ENCODE results near the gene CDH2. TPM values are rescaled to one million over a fixed set of nuclear protein-coding genes. Genes with fewer than 3 reads are reported as not detected.

Gene CDH2
- total RNA-seq, 1 experiment from 2014 or later: 34.0 TPM

GRCh38 chr18:28040211-28040610 lies 136.7 kb downstream of the CDH2 start:
- ATAC-seq (no peak), DNase-seq (no peak)
- TF ChIP-seq EZH2phosphoT487 (IDR thresholded peaks at IDR 0.05; ENCODE audit: borderline replicate concordance, low read length) (no peak), CTCF (conservative IDR thresholded peaks at IDR 0.05; ENCODE audit: low read depth, low read length) (no peak), EZH2 (IDR thresholded peaks at IDR 0.05; ENCODE audit: low read length, unreplicated experiment) (no peak)
- Histone ChIP-seq H3K4me2 (ENCODE audit: low read length) (no peak overlapping the region), H3K36me3 (ENCODE audit: low read depth, low read length) (no peaks in the 10 kb centered on the region), H3F3A (ENCODE audit: low read length, unreplicated experiment) (no peaks in the 10 kb centered on the region), H3K4me3 (ENCODE audit: low read length) (no peak overlapping the region), H4K20me1 (ENCODE audit: low read length) (no peaks in the 10 kb centered on the region), H3K4me1 (ENCODE audit: insufficient read depth, low read length) (0 out of 2 replicates have a peak, but pooled peaks cover 5% of the 10 kb centered on the region), H3K79me2 (ENCODE audit: low read length) (no peaks in the 10 kb centered on the region), H3K9ac (ENCODE audit: low read length) (no peak overlapping the region), H3K9me3 (ENCODE audit: low read length) (no peaks in the 10 kb centered on the region), H3K27me3 (ENCODE audit: low read length) (no peaks in the 10 kb centered on the region), H3K27ac (ENCODE audit: low read length) (no peak overlapping the region), H3K9me2 (replicated peaks; ENCODE audit: low read length) (no peaks in the 10 kb centered on the region), H2AFZ (ENCODE audit: low read length) (no peak overlapping the region)
- BruUV-seq (replicated peaks): no TSS peak
- CTCF ChIA-PET: no interaction called here
- intact Hi-C loops (cut with micrococcal nuclease): no loop called here
- POLR2A ChIA-PET (ENCODE audit: unreplicated experiment): no interaction called here

DNA sequence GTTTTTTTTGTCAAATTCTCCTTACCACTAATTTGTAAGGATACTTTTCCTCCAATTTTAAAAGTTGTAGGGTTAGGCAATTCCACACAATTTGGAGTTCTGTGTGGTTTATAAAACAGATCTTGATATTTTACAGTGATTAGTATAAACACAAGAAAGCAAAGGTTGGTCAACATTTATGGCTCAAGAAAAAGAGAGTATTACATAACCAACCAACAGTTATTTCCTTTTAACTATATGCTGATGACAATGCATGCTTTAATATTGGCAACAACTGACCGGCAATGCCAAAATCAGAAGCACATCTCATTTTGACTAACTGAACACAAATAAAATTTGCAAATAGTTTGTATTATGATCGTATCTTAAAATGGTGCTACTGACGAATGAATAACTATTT lies 137.2 kb downstream of the CDH2 start:
- CTCF ChIA-PET: no interaction called here
- Histone ChIP-seq H3K36me3 (ENCODE audit: low read depth, low read length) (no peaks in the 10 kb centered on the region), H3K9ac (ENCODE audit: low read length) (no peak overlapping the region), H3K4me3 (ENCODE audit: low read length) (no peak overlapping the region), H3K27me3 (ENCODE audit: low read length) (no peaks in the 10 kb centered on the region), H3K4me2 (ENCODE audit: low read length) (no peak overlapping the region), H3K4me1 (ENCODE audit: insufficient read depth, low read length) (0 out of 2 replicates have a peak, but pooled peaks cover 5% of the 10 kb centered on the region), H3K9me2 (replicated peaks; ENCODE audit: low read length) (no peaks in the 10 kb centered on the region), H3K27ac (ENCODE audit: low read length) (no peak overlapping the region), H3K9me3 (ENCODE audit: low read length) (no peaks in the 10 kb centered on the region), H4K20me1 (ENCODE audit: low read length) (no peaks in the 10 kb centered on the region), H3F3A (ENCODE audit: low read length, unreplicated experiment) (no peaks in the 10 kb centered on the region), H3K79me2 (ENCODE audit: low read length) (no peaks in the 10 kb centered on the region), H2AFZ (ENCODE audit: low read length) (no peak overlapping the region)
- TF ChIP-seq EZH2 (IDR thresholded peaks at IDR 0.05; ENCODE audit: low read length, unreplicated experiment): no peak
- TF ChIP-seq EZH2phosphoT487 (IDR thresholded peaks at IDR 0.05; ENCODE audit: borderline replicate concordance, low read length): no peak
- TF ChIP-seq CTCF (conservative IDR thresholded peaks at IDR 0.05; ENCODE audit: low read depth, low read length): no peak
- BruUV-seq (replicated peaks): no TSS peak
- no peak for DNase-seq
- no peak for ATAC-seq
- POLR2A ChIA-PET (ENCODE audit: unreplicated experiment): no interaction called here
- intact Hi-C loops (cut with micrococcal nuclease): no loop called here

DNA sequence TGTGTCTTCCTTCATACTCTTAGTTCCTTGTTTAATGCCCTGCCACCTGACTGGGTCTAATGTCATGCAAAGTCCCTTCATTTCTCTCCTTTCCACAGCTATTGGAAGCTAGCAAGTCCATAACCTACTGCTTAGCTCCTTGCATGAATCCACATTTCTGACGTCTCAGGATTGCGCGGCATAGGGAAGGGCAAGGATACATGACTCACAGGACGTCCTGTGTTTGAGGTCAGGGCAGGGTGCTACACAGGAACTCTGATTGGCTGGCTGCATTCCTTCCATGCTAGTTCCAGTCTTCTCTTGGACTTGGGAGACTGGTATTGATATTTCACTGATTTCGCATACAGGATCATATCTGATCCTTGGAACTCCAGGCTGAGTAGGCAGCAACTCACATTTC lies 137.9 kb downstream of the CDH2 start:
- intact Hi-C loops (cut with micrococcal nuclease): no loop called here
- CTCF ChIA-PET: no interaction called here
- DNase-seq: peak; percentile 26

More for the DNA sequence above, 137.9 kb downstream of the CDH2 start:
- no peaks in the 10 kb centered on the region for H3F3A ChIP-seq (ENCODE audit: low read length, unreplicated experiment)
- no peak overlapping the region for H2AFZ ChIP-seq (ENCODE audit: low read length)
- H3K36me3 ChIP-seq (ENCODE audit: low read depth, low read length): no peaks in the 10 kb centered on the region
- POLR2A ChIA-PET (ENCODE audit: unreplicated experiment): no interaction called here
- no peak overlapping the region for H3K9ac ChIP-seq (ENCODE audit: low read length)
- H3K9me3 ChIP-seq (ENCODE audit: low read length): no peaks in the 10 kb centered on the region
- ATAC-seq: no peak; the same call in 1 of the 2 replicates
- H3K79me2 ChIP-seq (ENCODE audit: low read length): no peaks in the 10 kb centered on the region
- BruUV-seq (replicated peaks): no TSS peak
- H3K9me2 ChIP-seq (replicated peaks; ENCODE audit: low read length): no peaks in the 10 kb centered on the region
- no peaks in the 10 kb centered on the region for H4K20me1 ChIP-seq (ENCODE audit: low read length)
- H3K4me2 ChIP-seq (ENCODE audit: low read length): no peak overlapping the region
- TF ChIP-seq CTCF (conservative IDR thresholded peaks at IDR 0.05; ENCODE audit: low read depth, low read length): no peak
- no peak for TF ChIP-seq EZH2 (IDR thresholded peaks at IDR 0.05; ENCODE audit: low read length, unreplicated experiment)
- no peak overlapping the region for H3K4me3 ChIP-seq (ENCODE audit: low read length)
- 0 out of 2 replicates have a peak, but pooled peaks cover 5% of the 10 kb centered on the region for H3K4me1 ChIP-seq (ENCODE audit: insufficient read depth, low read length)
- H3K27ac ChIP-seq (ENCODE audit: low read length): no peak overlapping the region
- no peaks in the 10 kb centered on the region for H3K27me3 ChIP-seq (ENCODE audit: low read length)

Measured in PC-3 (cell line).